ENCODE measurements around the gene CHST11. TPM values are rescaled to one million over a fixed set of nuclear protein-coding genes. Genes with fewer than 3 reads are reported as not detected.

Gene CHST11
- total RNA-seq, 1 donor from 2014 or later, result 44.3 TPM

GRCh38 chr12:104747330-104747729 is 290.6 kb downstream of the CHST11 start:
- no peak overlapping the region for H3K4me3 ChIP-seq (ENCODE audit: low read depth, low read length)
- no peak for DNase-seq (ENCODE audit: low read depth)
- no peak for TF ChIP-seq CTCF (conservative IDR thresholded peaks at IDR 0.05; ENCODE audit: low read depth, low read length)

- TF ChIP-seq CTCF (conservative IDR thresholded peaks at IDR 0.05; ENCODE audit: low read depth, low read length), result no peak
- no peak for DNase-seq (ENCODE audit: low read depth)
- no peak overlapping the region for H3K4me3 ChIP-seq (ENCODE audit: low read depth, low read length)
These were observed 291.2 kb downstream of the CHST11 start for GRCh38 chr12:104747955-104748354.

GRCh38 chr12:104748356-104748755 is 291.6 kb downstream of the CHST11 start:
- DNase-seq (ENCODE audit: low read depth), result no peak
- H3K4me3 ChIP-seq (ENCODE audit: low read depth, low read length), result no peak overlapping the region
- no peak for TF ChIP-seq CTCF (conservative IDR thresholded peaks at IDR 0.05; ENCODE audit: low read depth, low read length)

GRCh38 chr12:104748790-104749189 is 292.0 kb downstream of the CHST11 start:
- no peak overlapping the region for H3K4me3 ChIP-seq (ENCODE audit: low read depth, low read length)
- TF ChIP-seq CTCF (conservative IDR thresholded peaks at IDR 0.05; ENCODE audit: low read depth, low read length), result no peak
- DNase-seq (ENCODE audit: low read depth), result no peak

GRCh38 chr12:104749545-104749944 is 292.8 kb downstream of the CHST11 start:
- H3K4me3 ChIP-seq (ENCODE audit: low read depth, low read length), result no peak overlapping the region
- DNase-seq (ENCODE audit: low read depth), result no peak
- TF ChIP-seq CTCF (conservative IDR thresholded peaks at IDR 0.05; ENCODE audit: low read depth, low read length), result no peak

- DNase-seq (ENCODE audit: low read depth), result peak; percentile 46
- no peak overlapping the region for H3K4me3 ChIP-seq (ENCODE audit: low read depth, low read length)
- TF ChIP-seq CTCF (conservative IDR thresholded peaks at IDR 0.05; ENCODE audit: low read depth, low read length), result no peak
These were observed 293.3 kb downstream of the CHST11 start for GRCh38 chr12:104750061-104750460.

GRCh38 chr12:104751120-104751519 is 294.4 kb downstream of the CHST11 start:
- no peak for DNase-seq (ENCODE audit: low read depth)
- no peak for TF ChIP-seq CTCF (conservative IDR thresholded peaks at IDR 0.05; ENCODE audit: low read depth, low read length)
- H3K4me3 ChIP-seq (ENCODE audit: low read depth, low read length), result no peak overlapping the region
